ENCODE measurements around the gene TAP1.
A peak's percentile ranks its signal among the peaks of the same experiment; 100 is the strongest.
"Not testable (repeated sequence)": the region's sequence is repeated elsewhere in the genome, so short reads cannot be mapped to it uniquely, and the experiment has no call there.

TAP1 gene

DNA sequence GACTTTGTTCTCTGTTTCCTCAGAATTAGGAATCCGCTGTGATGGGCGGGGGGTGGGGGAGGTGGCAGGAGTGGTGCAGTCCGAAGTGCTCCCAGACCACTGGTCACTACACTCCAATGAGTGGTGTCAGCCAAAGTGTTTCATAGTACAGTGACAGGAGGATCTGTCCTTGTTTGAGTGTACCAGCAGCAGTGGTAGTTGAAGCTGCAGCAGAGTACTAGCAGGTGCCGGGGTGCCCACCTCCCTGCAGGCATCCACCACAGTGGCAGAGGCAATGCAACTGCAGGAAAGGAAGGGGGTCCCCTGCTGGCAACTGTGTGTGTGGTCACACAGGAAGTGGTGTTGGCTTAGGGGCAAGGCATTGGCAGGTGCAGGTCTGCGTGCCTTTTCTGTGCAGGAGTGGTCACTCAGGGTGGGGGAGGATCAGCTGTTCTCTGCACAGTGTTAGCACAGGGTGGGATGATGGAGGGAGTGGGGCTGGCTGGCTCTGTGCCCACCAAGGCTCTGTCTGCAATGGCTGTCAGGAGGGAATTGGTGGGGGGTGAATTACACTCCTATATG, 46.4 kb downstream of the TAP1 start:
- DNase-seq (ENCODE audit: low read depth in 4 of 4, low spot score in 1 of 4), result no peak

DNA sequence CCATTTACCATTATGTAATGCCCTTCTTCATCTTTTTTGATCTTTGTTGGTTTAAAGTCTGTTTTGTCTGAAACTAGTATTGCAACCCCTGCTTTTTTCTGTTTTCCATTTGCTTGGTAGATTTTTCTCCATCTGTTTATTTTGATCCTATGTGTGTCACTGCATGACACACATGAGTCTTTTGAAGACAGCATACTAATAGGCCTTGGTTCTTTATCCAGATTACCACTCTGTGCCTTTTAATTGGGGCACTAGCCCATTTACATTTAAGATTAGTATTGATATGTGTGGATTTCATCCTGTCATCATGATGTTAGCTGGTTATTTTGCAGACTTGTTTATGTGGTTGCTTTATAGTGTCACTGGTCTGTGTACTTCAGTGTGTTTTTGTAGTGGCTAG, 48.1 kb downstream of the TAP1 start:
- not testable (repeated sequence) for DNase-seq (ENCODE audit: low read depth in 4 of 4, low spot score in 1 of 4)

DNA sequence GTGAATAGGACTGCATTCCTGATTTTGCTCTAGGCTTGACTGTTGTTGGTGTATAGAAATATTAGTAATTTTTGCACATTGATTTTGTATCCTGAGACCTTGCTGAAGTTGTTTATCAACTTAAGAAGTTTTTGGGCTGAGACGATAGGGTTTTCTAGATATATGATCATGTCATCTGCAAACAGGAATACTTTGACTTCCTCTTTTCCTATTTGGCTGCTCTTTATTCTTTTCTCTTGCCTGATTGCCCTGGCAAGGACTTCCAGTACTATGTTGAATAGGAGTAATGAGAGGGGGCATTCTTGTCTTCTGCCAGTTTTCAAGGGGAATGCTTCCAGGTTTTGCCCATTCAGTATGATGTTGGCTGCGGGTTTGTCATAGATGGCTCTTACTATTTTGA, 50.1 kb downstream of the TAP1 start:
- DNase-seq (ENCODE audit: low read depth in 4 of 4, low spot score in 1 of 4), result no peak

DNA sequence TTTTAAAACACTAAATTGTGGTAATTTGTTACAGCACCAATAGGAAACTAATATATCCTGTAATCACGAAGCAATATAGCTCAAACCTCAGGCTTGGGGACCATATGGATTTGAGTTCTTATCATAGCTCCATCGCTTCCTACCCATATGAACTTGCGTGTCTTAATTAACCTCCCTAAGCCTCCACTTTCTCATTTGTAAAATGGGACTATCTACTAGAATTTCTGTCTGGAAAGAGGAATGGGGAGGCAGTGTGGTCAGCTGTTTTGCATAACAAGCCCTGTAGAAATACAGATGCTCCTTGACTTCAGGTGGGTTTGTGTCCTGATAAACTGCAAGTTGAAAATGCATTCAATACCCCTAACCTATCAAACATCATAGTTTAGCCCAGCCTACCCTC, 53.8 kb downstream of the TAP1 start:
- no peak for DNase-seq (ENCODE audit: low read depth in 4 of 4, low spot score in 1 of 4)

DNA sequence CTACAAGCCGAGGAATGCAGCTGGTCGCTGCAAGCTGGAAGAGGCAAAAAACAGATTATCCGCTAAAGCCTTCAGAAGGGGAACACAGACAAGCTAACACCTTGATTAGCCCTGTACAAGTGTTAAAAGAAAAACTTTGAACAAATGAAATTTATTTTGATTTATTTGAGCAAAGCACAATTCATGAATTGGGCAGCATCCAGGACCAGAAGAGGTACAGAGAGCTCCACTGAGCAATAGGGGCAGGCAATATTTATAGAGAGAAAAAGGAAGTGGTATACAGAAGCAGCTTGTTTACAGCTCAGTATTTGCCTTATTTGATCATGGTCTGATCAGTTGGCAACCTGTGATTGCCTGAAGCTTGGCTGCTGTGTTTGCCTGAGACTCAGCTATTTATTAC, 54.3 kb downstream of the TAP1 start:
- DNase-seq (ENCODE audit: low read depth in 4 of 4, low spot score in 1 of 4), result no peak

DNA sequence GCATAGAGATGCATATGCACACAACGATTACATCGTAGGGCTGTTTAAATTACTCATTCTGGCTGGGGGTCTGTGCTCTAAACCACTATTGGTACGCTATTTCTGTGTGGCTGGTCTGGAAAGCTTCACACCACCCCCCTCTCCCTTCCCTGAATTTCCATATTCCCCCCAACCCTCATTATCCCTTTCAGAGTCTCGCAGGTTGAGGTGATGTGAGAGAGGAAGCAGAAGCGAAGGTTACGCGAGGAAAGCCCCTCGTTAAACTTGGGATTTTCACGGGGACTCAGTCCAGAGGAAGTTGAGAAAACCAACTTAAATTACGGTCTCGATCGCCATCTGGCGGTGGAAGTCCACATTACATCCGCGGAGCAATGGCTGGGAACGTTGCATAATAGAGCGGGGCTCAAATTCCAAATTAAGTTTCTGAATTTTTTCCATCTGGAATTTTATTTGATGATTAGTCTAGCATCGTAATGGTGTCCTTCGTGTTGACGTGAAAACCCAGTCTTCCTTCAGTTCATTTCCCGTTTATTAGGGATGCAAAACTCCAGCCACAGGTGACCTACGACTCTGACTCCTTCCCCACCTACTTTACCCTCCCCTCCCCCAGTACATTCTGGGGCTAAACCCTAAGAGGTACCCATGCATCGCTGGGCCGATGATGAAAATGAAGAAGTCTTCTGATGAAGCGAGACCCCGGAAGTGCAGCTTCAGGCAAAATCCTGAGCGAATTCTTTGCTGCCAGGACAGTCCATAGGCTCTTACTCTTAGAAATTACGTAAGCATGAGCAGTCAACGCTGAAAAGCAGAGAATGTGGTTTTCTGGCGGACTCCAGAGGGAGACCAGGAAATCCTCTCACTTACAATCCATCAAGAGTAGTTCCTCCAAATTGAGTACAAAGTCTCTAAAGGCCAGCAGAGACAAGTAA, 56.4 kb downstream of the TAP1 start:
- DNase-seq (ENCODE audit: low read depth in 4 of 4, low spot score in 1 of 4), result peak; percentile 61 to 79 (median 63)

Measured in stimulated activated CD4-positive, alpha-beta T cell treated with anti-CD3 and anti-CD28 coated beads, Interleukin-1b, Interleukin-23, amount 100 ng/mL, for 24 hours (primary cell).